GM23338 (cell line): ENCODE measurements around the gene VEZT. TPM values are rescaled to one million over a fixed set of nuclear protein-coding genes. Genes with fewer than 3 reads are reported as not detected.

Source experiments
- ATAC-seq: fragments of 200-7000 bp; cut with Tn5 transposase; 3 replicates; pipeline ENCODE4 v1.9.1; 2020
- DNase-seq: peaks from one replicate; pipeline ENCODE4 v3.0.0-alpha.2; 2015; ENCODE audit warnings: low spot score
- H2AFZ ChIP-seq: fragments of 200-600 bp; sonication (generic); 2 replicates; pipeline ENCODE4 v1.8.0; 2016; ENCODE audit warnings: antibody characterized with exemption, mild to moderate bottlenecking, moderate library complexity
- H3F3A ChIP-seq: fragments of 200-600 bp; sonication (generic); replicated peaks from 2 replicates; pipeline ENCODE4 v1.8.0; 2017; ENCODE audit warnings: antibody characterized with exemption, mixed run types, low read depth
- H3K27ac ChIP-seq: fragments of 200-600 bp; sonication (generic); 2 replicates; pipeline ENCODE4 v1.6.1; 2016; ENCODE audit warnings: low read depth
- H3K27me3 ChIP-seq: fragments of 200-600 bp; sonication (generic); 2 replicates; pipeline ENCODE4 v1.8.0; 2016; ENCODE audit warnings: mild to moderate bottlenecking, mixed run types, moderate library complexity; ENCODE audit not compliant: insufficient read depth
- H3K36me3 ChIP-seq: fragments of 200-600 bp; sonication (generic); 2 replicates; pipeline ENCODE4 v1.8.0; 2016; ENCODE audit warnings: mild to moderate bottlenecking; ENCODE audit not compliant: insufficient read depth
- H3K4me1 ChIP-seq: fragments of 200-600 bp; sonication (generic); 2 replicates; pipeline ENCODE4 v1.8.0; 2016; ENCODE audit warnings: mild to moderate bottlenecking, moderate library complexity; ENCODE audit not compliant: insufficient read depth
- H3K4me2 ChIP-seq: fragments of 200-600 bp; sonication (generic); 2 replicates; pipeline ENCODE4 v1.7.1; 2017; ENCODE audit warnings: mixed run types
- H3K4me3 ChIP-seq: fragments of 200-600 bp; sonication (generic); 2 replicates; pipeline ENCODE4 v1.6.1; 2016; ENCODE audit warnings: mixed run types
- H3K79me2 ChIP-seq: fragments of 200-600 bp; sonication (generic); replicated peaks from 2 replicates; pipeline ENCODE4 v1.8.0; 2017; ENCODE audit warnings: mild to moderate bottlenecking; ENCODE audit not compliant: insufficient read depth
- H3K9me2 ChIP-seq: fragments of 200-600 bp; sonication (generic); 2 replicates; pipeline ENCODE4 v1.8.0; 2017; ENCODE audit not compliant: insufficient read depth
- H4K20me1 ChIP-seq: fragments of 200-600 bp; sonication (generic); replicated peaks from 2 replicates; pipeline ENCODE4 v1.8.0; 2017; ENCODE audit warnings: mild to moderate bottlenecking; ENCODE audit not compliant: insufficient read depth
- H3K27ac Mint-ChIP-seq: 2 replicates; pipeline ENCODE4 v1.8.0; 2020; ENCODE audit warnings: inconsistent platforms, mild to moderate bottlenecking, moderate library complexity, mixed read lengths
- H3K27me3 Mint-ChIP-seq: 3 replicates; pipeline ENCODE4 v1.8.0; 2022; ENCODE audit warnings: low read depth, mild to moderate bottlenecking, moderate library complexity, mixed read lengths, inconsistent platforms; ENCODE audit not compliant: insufficient read depth, poor library complexity
- H3K36me3 Mint-ChIP-seq: 3 replicates; pipeline ENCODE4 v1.8.0; 2021; ENCODE audit warnings: low read depth, mild to moderate bottlenecking, inconsistent platforms, moderate library complexity, mixed read lengths
- H3K4me1 Mint-ChIP-seq: 3 replicates; pipeline ENCODE4 v1.8.0; 2020; ENCODE audit warnings: mild to moderate bottlenecking, inconsistent platforms, mixed read lengths
- H3K4me3 Mint-ChIP-seq: 3 replicates; pipeline ENCODE4 v1.8.0; 2021; ENCODE audit warnings: moderate library complexity, mild to moderate bottlenecking, inconsistent platforms, mixed read lengths
- H3K9me3 Mint-ChIP-seq: 3 replicates; pipeline ENCODE4 v1.8.0; 2020; ENCODE audit warnings: moderate library complexity, mild to moderate bottlenecking, inconsistent platforms, mixed read lengths
- CREB1 ChIP-seq: fragments of 250-450 bp; sonication (Bioruptor Pico); IDR thresholded peaks from 2 replicates; pipeline ENCODE4 v1.5.0; 2020; ENCODE audit warnings: low read depth, mild to moderate bottlenecking, moderate library complexity
- CTCF ChIP-seq, 2 experiments: fragments of 200-600 bp in 1 of 2; sonication (generic) in 1 of 2; conservative IDR thresholded peaks; 2 replicates each; pipeline versions ENCODE4 v1.5.1 to v1.6.1; 2016 to 2017; ENCODE audit warnings: antibody characterized with exemption in 2 of 2, low read depth in 2 of 2, mild to moderate bottlenecking in 2 of 2, moderate library complexity in 1 of 2
- ETS1 ChIP-seq: IDR thresholded peaks from 2 replicates; pipeline ENCODE4 v1.6.1; 2016; ENCODE audit warnings: antibody characterized with exemption
- EZH2 ChIP-seq: fragments of 200-600 bp; sonication (generic); IDR thresholded peaks from one replicate; pipeline ENCODE4 v1.8.0; 2017; ENCODE audit warnings: antibody characterized with exemption, mild to moderate bottlenecking, low read depth; ENCODE audit not compliant: unreplicated experiment
- EZH2phosphoT487 ChIP-seq: fragments of 200-600 bp; sonication (generic); IDR thresholded peaks from one replicate; pipeline ENCODE4 v1.8.1; 2018; ENCODE audit warnings: antibody characterized with exemption; ENCODE audit not compliant: unreplicated experiment
- JUNB ChIP-seq: IDR thresholded peaks from one replicate; pipeline ENCODE4 v1.6.1; 2016; ENCODE audit warnings: antibody characterized with exemption; ENCODE audit not compliant: unreplicated experiment
- NANOG ChIP-seq: IDR thresholded peaks from 2 replicates; pipeline ENCODE4 v1.6.1; 2016; ENCODE audit warnings: antibody characterized with exemption, borderline replicate concordance
- POLR2AphosphoS5 ChIP-seq: IDR thresholded peaks from 2 replicates; pipeline ENCODE4 v1.6.1; 2016; ENCODE audit warnings: antibody characterized with exemption, low read depth
- STAT1 ChIP-seq: IDR thresholded peaks from one replicate; pipeline ENCODE4 v1.6.1; 2016; ENCODE audit warnings: antibody characterized with exemption; ENCODE audit not compliant: unreplicated experiment
- ZNF114 ChIP-seq: fragments of 250-450 bp; sonication (Bioruptor Pico); IDR thresholded peaks from 2 replicates; pipeline ENCODE4 v1.5.0; 2020; ENCODE audit warnings: mild to moderate bottlenecking, moderate library complexity
- ZNF331 ChIP-seq: fragments of 250-450 bp; sonication (Bioruptor Pico); IDR thresholded peaks from 2 replicates; pipeline ENCODE4 v1.5.0; 2020; ENCODE audit warnings: low read depth, mild to moderate bottlenecking, moderate library complexity
- polyA plus RNA-seq: library from polyadenylated mRNA; unstranded; fragments of >200 nt; fragmentation: Nextera tagmentation; extraction: Ambion mirVana; gene quantifications from 2 replicates; pipeline ENCODE4 v1.2.1, GENCODE V29; 2016
- total RNA-seq: library from RNA; depleted of rRNA; stranded (reverse); fragments of >200 nt; shearing (Covaris generic); gene quantifications from 2 replicates; pipeline ENCODE4 v1.2.3, GENCODE V29; 2014
- TF ChIP-seq, protein P1 (sequence below): IDR thresholded peaks from one replicate; pipeline ENCODE4 v1.6.1; 2018; ENCODE audit warnings: antibody characterized with exemption; ENCODE audit not compliant: unreplicated experiment
- TF ChIP-seq, protein P2 (sequence below): fragments of 250-450 bp; sonication (Bioruptor Pico); IDR thresholded peaks from 2 replicates; pipeline ENCODE4 v1.5.0; 2020; ENCODE audit warnings: mild to moderate bottlenecking, moderate library complexity

VEZT gene
- total and polyA plus RNA-seq, 2 experiments from 2014 or later, result 34.2 to 51.5 TPM

DNA sequence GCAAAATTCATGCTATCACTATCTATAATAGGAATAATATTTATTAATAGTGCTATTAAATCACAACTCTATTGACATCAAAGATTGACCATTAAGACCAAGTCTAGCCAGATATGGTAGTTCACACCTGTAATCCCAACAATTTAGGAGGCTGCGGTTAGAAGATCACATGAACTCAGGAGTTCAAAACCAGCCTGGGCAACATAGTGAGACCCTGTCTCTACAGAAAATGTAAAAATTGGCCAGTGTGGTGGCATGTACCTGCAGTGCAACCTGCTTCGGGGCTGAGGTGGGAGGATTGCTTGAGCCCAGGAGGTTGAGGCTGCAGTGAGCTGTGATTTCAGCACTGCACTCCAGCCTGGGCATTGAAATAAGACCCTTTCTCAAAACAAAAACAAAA is 11.0 kb downstream of the VEZT start:
- Histone ChIP-seq H3K36me3 (no peaks in the 10 kb centered on the region; the same call in 1 of the 2 replicates), H3K27me3 (no peaks in the 10 kb centered on the region), H3K4me3 (no peak overlapping the region), H3F3A (no peaks in the 10 kb centered on the region), H3K4me2 (no peak overlapping the region), H2AFZ (no peak overlapping the region), H3K4me1 (0 out of 2 replicates have a peak, but pooled peaks cover 14% of the 10 kb centered on the region), H3K79me2 (peaks cover 100% of the 10 kb centered on the region), H3K9me2 (no peaks in the 10 kb centered on the region), H3K27ac (peak overlapping the region; percentile 48; the same call in 1 of the 2 replicates), H4K20me1 (peaks cover 15% of the 10 kb centered on the region; the same call in 1 of the 2 replicates)
- Mint-ChIP-seq H3K36me3 (peaks cover 23% of the 10 kb centered on the region), H3K27ac (no peak overlapping the region), H3K27me3 (peaks cover 7% of the 10 kb centered on the region), H3K4me1 (peaks cover 31% of the 10 kb centered on the region), H3K4me3 (no peak overlapping the region), H3K9me3 (no peaks in the 10 kb centered on the region)
- TF ChIP-seq ZNF114 (CRISPR knock-in tag) (no peak), ZNF331 (CRISPR knock-in tag) (no peak), JUNB (no peak), EZH2phosphoT487 (no peak), POLR2AphosphoS5 (no peak), EZH2 (no peak), CTCF (conservative IDR thresholded peaks at IDR 0.05; ENCODE audit: low read depth in 2 of 2) (no peak), STAT1 (no peak), CREB1 (CRISPR knock-in tag) (no peak), ETS1 (no peak), NANOG (no peak)
- TF ChIP-seq, protein P1, sequence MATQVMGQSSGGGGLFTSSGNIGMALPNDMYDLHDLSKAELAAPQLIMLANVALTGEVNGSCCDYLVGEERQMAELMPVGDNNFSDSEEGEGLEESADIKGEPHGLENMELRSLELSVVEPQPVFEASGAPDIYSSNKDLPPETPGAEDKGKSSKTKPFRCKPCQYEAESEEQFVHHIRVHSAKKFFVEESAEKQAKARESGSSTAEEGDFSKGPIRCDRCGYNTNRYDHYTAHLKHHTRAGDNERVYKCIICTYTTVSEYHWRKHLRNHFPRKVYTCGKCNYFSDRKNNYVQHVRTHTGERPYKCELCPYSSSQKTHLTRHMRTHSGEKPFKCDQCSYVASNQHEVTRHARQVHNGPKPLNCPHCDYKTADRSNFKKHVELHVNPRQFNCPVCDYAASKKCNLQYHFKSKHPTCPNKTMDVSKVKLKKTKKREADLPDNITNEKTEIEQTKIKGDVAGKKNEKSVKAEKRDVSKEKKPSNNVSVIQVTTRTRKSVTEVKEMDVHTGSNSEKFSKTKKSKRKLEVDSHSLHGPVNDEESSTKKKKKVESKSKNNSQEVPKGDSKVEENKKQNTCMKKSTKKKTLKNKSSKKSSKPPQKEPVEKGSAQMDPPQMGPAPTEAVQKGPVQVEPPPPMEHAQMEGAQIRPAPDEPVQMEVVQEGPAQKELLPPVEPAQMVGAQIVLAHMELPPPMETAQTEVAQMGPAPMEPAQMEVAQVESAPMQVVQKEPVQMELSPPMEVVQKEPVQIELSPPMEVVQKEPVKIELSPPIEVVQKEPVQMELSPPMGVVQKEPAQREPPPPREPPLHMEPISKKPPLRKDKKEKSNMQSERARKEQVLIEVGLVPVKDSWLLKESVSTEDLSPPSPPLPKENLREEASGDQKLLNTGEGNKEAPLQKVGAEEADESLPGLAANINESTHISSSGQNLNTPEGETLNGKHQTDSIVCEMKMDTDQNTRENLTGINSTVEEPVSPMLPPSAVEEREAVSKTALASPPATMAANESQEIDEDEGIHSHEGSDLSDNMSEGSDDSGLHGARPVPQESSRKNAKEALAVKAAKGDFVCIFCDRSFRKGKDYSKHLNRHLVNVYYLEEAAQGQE, result no peak
- TF ChIP-seq, protein P2, sequence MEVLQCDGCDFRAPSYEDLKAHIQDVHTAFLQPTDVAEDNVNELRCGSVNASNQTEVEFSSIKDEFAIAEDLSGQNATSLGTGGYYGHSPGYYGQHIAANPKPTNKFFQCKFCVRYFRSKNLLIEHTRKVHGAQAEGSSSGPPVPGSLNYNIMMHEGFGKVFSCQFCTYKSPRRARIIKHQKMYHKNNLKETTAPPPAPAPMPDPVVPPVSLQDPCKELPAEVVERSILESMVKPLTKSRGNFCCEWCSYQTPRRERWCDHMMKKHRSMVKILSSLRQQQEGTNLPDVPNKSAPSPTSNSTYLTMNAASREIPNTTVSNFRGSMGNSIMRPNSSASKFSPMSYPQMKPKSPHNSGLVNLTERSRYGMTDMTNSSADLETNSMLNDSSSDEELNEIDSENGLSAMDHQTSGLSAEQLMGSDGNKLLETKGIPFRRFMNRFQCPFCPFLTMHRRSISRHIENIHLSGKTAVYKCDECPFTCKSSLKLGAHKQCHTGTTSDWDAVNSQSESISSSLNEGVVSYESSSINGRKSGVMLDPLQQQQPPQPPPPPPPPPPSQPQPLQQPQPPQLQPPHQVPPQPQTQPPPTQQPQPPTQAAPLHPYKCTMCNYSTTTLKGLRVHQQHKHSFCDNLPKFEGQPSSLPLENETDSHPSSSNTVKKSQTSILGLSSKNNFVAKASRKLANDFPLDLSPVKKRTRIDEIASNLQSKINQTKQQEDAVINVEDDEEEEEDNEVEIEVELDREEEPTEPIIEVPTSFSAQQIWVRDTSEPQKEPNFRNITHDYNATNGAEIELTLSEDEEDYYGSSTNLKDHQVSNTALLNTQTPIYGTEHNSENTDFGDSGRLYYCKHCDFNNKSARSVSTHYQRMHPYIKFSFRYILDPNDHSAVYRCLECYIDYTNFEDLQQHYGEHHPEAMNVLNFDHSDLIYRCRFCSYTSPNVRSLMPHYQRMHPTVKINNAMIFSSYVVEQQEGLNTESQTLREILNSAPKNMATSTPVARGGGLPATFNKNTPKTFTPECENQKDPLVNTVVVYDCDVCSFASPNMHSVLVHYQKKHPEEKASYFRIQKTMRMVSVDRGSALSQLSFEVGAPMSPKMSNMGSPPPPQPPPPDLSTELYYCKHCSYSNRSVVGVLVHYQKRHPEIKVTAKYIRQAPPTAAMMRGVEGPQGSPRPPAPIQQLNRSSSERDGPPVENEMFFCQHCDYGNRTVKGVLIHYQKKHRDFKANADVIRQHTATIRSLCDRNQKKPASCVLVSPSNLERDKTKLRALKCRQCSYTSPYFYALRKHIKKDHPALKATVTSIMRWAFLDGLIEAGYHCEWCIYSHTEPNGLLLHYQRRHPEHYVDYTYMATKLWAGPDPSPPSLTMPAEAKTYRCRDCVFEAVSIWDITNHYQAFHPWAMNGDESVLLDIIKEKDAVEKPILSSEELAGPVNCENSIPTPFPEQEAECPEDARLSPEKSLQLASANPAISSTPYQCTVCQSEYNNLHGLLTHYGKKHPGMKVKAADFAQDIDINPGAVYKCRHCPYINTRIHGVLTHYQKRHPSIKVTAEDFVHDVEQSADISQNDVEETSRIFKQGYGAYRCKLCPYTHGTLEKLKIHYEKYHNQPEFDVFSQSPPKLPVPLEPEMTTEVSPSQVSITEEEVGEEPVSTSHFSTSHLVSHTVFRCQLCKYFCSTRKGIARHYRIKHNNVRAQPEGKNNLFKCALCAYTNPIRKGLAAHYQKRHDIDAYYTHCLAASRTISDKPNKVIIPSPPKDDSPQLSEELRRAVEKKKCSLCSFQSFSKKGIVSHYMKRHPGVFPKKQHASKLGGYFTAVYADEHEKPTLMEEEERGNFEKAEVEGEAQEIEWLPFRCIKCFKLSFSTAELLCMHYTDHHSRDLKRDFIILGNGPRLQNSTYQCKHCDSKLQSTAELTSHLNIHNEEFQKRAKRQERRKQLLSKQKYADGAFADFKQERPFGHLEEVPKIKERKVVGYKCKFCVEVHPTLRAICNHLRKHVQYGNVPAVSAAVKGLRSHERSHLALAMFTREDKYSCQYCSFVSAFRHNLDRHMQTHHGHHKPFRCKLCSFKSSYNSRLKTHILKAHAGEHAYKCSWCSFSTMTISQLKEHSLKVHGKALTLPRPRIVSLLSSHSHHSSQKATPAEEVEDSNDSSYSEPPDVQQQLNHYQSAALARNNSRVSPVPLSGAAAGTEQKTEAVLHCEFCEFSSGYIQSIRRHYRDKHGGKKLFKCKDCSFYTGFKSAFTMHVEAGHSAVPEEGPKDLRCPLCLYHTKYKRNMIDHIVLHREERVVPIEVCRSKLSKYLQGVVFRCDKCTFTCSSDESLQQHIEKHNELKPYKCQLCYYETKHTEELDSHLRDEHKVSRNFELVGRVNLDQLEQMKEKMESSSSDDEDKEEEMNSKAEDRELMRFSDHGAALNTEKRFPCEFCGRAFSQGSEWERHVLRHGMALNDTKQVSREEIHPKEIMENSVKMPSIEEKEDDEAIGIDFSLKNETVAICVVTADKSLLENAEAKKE (CRISPR knock-in tag), result no peak
- ATAC-seq (no peak), DNase-seq (no peak)
